ENCODE results near the gene OR6K6.

Gene OR6K6, protein sequence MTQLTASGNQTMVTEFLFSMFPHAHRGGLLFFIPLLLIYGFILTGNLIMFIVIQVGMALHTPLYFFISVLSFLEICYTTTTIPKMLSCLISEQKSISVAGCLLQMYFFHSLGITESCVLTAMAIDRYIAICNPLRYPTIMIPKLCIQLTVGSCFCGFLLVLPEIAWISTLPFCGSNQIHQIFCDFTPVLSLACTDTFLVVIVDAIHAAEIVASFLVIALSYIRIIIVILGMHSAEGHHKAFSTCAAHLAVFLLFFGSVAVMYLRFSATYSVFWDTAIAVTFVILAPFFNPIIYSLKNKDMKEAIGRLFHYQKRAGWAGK

DNA sequence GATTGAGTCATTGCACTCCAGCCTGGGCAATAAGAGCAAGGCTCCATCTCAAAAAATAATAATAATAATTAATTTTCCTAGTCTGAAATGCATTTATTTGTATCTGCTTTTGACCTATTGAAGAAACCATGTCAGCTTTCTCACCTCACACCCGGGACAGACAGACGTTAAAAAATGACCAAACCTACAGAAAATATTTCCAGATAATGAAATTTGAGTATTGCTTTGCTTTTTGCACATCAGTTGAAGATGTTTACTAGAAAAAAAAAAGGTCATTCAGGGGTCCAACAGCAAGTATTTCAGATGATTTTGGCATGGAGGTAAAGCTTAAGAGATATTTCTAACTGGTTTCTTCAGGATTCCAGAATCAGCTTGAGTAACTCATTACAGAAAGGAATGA, at the start of gene OR6K6:
Gene OR6K6 (plus strand): TSS at position 301 of the 400 bp plus-strand sequence. CDS start 168 bp downstream, outside the sequence.
- no peak for DNase-seq

DNA sequence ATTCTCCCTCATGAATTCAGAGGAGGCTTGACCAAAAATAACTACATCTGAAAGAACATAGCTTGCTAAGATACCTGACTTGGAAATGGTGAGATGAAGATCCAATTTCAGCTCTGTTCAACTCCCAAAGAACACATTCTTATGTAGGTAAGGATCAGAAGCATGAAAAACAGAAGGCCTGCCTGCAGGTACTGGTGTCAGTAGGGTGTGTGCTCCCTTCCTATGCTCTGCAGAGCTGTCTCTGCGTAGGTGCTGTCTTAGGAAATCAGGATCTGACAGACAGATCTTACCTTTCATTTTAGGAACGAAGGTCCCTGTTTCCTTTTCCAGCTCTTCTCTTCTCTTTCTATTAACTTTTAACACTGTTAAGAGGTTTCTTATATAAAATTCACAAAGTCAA, 48.4 kb upstream of the OR6K6 start:
- no peak for DNase-seq

DNA sequence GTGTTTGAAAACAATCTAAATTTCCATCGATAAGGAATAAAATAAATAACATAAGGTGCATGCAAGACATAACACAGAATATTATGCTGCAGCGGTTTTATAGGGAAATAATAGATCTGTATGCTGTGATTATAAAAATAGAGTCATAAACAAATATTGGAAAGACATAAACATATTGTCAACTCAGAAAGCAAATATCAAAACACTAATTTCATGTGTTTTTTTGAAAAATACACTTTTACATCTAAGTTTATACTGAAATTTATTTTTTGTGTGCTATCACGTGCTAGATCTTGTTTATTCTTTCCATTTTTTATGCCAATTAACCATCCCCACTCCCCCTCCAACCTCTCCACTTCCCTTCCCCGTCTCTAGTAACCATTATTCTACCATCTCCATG, 43.4 kb upstream of the OR6K6 start:
- no peak for DNase-seq

DNA sequence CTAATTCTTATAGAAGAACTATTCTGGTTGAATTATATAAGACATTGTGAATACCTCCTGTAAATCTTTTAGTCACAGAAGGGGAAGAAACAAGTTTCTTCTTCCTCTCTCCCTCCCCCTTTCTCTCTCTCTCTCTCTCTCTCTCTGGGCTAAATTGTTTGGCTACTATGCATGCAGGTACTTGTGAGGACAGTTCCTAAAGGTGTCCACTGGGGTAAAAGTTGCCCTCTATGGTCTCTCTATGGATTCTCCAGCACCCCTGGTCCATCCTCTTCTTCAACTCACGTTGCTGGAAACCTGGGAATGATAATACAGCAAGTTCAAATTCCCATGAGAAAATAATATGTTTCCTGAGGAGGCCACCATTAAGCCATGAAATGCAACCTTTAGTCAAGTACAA, 39.8 kb upstream of the OR6K6 start:
- no peak for DNase-seq

DNA sequence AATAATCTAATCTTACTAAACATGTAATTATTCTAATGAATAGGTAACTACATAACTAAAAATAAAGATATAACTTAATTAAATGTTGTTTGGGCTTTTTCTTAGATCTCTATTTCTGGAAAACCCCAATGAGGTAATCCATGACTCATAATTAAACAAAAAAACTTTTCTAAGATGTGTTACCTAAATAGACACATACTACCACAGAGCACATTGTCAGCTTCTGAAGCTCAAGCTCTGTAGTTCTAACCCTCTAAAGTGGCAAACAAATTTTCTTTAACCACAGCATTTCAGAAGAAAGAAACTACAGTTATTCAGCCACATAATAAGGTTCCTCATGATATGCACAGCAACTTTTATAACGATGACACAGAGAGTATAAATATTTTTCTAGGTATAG, 38.2 kb upstream of the OR6K6 start:
- DNase-seq: no peak

DNA sequence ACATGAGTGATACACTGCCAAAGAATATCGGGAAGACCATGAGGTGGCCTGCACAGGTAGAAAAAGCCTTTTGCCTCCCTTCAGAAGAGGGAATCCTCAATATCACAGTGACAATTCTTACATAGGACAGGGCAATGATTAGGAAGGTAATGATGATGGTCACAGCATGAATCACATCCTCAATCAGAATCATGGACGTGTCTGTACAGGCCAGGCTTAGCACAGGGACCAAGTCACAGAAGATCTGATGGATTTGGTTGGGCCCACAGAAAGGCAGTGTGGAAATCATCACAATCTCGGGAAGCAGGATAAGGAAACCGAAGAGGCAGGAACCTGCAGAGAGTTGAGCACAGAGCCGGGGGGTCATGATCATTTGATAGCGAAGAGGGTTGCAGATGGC, 37.2 kb upstream of the OR6K6 start:
- no peak for DNase-seq

DNA sequence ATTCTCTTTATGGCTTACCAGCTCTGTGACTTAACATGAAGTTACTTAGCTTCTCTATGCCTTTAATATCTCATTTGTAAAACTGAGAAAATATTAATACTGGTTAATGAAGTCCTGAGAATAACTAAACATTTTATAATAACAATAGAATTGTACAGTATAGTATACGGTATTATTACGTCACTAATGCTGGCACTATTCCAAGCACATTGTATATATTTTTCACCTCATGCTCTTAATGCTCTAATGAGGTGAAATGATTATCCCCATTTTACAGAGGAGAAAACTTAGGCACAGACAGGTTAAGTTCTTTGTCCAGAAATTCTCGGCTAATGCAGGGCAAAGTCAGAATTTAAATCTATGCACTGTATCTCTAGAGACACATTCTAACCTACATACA, 34.9 kb upstream of the OR6K6 start:
- no peak for DNase-seq

DNA sequence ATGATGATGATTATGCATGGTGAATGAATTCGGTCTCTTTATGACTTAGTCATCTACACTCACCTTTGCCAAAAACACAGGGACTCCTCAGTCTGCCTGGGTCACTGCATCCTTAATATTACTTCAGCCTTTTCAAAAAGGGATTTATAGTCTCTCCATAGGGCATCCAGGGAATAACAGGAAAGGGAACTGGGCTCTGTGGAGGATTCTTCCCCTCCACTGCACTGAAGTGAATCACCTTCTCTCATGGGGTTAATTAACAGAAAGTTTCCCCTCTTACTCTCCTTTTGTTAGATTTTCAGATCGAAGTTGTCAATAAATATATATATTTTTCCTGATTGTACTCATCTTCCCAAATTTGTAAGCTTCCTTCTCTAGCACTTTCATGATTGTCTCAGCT, 33.9 kb upstream of the OR6K6 start, which contains the start of gene OR6K3:
Gene OR6K3 (minus strand): TSS at position 101 of the 400 bp plus-strand sequence. CDS start 2,605 bp downstream, outside the sequence.
- DNase-seq: no peak

DNA sequence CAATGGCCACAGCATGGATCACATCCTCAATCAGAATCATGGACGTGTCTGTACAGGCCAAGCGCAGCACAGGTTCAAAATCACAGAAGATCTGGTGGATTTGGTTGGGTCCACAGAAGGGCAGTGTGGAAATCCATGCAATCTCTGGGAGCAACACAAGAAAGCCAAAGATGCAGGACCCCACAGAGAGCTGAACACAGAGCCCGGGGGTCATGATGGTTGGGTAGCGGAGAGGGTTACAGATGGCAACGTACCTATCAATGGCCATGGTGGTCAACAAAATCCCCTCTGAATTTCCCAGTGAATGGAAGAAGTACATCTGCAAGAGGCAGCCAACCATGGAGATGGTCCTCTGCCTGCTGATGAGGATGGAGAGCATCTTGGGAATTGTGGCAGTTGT, 30.1 kb upstream of the OR6K6 start:
- DNase-seq: no peak

DNA sequence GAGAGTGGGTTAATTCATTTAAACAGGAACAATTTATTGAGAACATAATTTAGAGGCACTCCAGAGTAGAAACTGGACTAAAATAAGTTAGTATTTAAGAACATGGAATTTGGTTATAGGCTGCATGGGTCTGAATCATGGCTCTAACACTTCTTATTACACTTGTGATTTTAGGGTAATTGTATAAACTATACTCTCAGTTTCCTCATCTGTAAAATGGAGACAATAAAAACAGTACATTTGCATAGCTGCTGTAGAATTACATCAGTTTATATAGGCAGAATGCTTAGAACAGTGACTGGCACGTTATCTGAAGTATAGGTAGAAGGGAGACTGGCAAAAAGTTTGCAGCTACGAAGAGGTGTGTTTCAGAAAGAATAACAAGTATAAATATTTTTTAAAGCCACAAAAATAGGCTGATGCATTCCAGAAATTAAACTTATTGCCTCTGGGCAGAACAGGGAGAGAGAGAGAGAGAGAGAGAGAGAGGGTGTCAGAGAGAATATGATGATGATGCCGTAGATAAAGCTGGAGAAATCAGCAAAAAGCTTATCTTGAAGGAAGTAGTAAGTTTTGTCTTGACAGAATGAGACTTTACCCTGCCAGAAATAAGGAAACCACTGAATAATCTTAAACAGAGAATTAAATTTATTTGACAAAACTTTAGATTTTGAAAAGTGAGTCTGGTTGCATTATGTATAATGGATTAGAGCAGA, 25.9 kb upstream of the OR6K6 start:
- DNase-seq: no peak

DNA sequence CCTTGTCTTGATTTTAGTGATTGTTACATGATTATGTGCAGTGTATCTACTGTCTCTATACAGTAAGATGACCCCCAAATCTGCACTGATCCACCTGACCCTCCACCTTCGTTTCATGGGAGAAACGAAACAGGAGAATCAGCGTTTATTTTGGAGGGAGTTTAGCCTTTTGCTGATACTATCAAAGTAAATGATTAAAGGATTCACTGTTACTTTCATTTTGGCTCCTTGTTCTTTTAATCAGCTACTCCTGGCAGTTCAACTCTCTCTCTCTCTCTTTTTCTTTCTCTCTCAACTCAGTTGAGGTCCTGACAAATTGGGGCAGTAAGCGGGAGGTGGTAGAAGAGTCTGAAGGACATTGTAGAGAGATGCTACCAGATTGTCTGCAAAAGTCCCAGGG, 24.1 kb upstream of the OR6K6 start:
- DNase-seq: no peak

DNA sequence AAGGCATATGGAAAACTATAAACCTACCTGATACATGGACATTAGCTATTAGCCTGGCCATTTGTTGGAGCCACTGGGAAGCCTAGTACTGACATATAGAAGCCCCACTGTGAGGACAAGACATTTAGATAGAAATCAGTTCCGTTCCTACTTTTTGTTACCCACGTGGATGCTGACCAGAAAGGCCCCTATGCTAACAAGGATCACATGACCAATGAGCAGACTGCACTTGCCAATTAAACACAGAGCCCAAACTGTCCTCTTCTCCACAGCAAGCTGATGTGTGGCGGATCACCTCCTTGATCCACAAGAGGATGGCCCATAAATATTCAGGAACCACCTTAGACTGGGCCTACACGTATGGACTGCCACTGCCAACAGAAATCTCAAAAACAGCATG, 22.8 kb upstream of the OR6K6 start:
- DNase-seq: no peak

DNA sequence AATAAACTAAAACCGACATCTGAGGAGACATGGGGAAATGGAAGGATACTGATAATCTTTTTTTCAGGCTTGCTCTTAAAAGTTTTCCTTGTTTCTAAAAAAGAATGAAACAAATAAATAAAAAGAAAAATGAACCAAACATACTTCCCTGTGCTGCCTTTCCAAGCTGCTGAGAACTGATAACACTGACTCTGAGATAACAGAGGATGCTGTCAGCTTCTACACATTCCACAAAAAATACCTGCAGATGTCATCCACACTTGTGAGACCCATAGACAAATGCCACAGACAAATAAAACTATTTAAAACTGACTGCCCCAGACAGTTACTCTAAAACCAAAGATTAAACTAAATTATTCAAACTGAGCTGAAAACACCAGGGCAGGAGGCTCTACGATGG, 22.0 kb upstream of the OR6K6 start:
- DNase-seq: no peak

DNA sequence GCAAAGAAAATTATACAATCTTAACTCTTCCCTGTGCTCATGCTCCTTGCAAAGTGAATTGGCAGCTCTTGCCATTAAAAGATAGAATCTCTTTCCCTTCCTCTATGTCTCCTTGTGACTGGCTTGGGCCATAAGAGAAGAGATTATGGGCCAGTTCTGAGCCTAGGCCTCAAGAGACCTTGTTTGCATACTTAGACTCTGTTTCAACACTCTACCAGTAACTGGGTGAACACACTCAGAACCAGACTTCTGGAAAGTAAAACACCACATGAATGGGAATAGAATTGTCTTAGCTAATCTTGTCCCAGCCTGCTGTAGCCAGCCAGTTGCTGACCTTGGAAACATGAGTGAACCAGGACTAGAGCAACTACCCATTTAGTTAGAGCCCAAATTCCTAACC, 18.7 kb upstream of the OR6K6 start:
- no peak for DNase-seq

DNA sequence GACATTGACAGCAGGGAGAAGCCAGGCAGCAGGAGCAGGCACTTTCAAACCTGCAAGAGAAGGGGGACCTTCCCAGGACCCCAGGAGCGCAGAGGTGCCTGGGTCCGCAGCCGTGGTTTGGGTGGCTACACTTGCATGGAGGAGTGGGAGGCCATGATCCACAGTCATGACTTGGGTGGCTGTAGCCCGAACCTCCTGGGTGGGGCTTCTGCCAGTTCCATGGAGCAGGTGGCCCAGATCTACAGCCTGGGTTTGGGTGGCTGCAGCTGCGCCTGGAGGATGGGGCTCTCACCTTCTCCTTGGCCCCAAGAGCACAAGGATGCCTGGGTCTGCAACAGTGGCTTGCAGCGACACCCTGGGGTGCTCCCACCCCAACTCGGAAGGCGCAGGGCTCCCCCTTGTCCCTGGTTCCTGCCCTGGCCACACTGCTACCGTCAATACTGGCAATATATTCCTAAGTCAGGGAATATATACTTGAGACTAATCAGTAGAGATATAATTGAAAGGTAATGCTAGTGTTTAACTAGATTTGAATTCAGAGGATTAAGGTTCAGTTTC, 2.3 kb upstream of the OR6K6 start:
- DNase-seq: no peak

DNA sequence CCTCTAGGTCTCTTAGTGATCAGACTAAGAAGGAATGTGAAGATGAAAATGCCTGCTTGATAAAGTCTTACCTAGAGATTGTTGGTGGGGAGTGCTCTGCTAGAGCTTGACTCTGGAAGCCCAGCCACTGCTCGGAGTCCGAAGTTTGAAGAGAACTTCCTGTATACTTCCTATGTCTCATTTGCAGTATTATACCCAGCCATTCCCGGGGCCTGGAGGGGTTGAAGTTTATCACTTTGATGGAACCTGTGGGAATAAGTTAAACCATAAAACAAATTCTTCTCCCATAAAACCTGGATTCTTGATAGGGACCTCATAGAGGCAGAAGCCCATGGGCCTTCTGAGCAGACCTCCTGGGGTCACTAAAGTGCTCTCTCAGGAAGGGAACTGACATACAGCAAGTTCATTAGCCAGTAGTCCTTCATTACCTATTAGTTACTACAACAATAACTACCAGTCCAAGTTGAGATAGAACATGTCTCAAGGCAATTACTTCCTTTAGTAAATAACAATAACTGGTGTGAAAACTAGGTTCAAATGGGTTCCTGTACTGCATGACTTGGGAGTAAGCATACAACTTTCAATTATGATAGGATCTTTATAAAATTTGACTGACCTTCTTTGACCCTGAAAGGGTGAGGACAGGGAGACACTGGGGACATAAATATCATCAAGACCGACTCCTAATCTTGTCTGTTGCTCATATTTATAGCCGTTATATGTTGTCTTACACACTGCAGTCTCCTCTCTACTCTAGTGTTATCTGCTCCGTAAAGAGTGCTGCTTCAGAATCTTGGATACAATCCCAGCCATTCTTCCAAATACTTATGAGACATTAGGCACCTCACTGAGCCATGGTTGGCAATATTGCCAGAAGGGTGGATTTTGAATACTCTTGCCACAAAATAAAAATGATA, 17.7 kb downstream of the OR6K6 start, which contains the start of gene OR6N1:
Gene OR6N1 (minus strand): TSS at position 246 of the 917 bp plus-strand sequence. CDS start 5,513 bp downstream, outside the sequence.
- no peak for DNase-seq

DNA sequence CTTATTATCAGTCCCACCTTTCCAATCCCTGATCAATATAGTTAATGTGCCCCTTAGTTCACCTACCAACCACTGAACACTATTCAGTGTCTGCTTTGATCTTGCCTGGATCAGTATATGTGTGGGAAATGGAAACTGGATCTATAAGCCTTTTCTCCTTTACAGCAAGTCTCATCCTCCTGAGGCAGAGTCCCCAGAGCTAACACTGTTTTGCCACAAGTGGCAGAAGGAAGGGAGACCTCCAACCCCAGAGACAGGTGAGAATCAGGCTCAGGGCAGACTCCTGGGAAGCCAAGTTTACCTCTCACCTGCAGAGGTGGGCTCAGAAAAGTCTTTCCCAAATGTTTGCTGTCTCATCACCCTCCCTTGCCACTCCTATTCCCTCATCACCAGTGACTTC, 26.6 kb downstream of the OR6K6 start, which contains the start of gene OR6N2:
Gene OR6N2 (minus strand): TSS at position 101 of the 400 bp plus-strand sequence. CDS start 3,569 bp downstream, outside the sequence.
- no peak for DNase-seq

DNA sequence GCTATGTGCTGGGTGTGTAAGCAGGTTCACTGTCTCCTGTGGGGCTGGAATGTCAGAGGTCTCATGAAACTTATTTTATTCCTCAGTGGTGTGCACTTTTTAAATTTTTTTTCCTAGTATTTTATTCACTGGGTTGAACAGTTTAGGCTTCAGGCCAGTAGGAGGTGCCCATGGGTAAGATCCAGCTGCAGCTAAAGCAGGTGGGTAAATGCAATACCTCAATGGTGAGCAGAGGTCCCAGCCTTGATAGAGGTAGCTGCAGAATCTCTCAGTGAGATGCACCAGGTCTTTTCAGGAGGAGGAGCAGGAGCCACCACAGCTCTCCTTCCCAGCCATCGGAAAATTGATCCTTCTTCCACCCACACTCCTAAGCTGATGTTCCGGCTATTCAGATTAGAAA, 39.1 kb downstream of the OR6K6 start:
- no peak for DNase-seq

DNA sequence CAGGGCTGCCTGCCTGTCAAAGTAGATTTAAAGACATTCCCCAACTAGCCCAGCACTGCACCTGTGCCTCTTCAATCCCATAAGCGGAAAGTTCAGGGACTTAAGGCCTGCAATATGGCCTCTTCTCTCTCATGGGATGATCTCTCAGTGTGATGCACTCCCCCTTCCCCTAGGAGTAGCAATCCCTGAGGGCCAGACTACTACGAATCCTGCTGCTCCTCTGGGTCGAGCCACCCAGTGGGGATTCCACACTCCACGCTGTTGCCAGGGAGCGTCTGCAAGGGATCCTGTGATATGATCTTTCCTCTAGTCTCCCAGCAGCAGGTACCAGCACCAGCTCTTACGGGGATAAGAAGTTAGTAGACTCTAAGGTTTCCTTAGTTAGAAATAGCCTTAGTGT, 39.7 kb downstream of the OR6K6 start:
- DNase-seq: no peak

DNA sequence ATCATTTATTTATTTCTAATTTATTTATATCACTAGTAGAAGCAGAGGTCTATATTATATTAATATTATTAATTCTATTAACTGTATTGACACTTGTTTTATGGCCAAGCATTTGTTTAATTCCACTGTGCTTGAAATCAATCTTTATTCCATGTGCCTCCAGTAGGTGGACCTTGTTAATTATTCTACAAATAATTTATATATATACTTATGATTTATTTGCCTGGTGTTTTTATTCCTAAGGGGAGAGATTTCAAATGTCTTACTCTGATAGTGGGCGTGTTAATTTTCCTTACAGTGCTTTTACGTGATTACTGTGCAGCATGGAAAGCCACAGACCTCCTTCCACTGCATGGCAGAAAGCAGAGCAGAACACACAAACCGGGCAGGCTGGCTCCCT, 44.0 kb downstream of the OR6K6 start:
- DNase-seq: no peak

DNA sequence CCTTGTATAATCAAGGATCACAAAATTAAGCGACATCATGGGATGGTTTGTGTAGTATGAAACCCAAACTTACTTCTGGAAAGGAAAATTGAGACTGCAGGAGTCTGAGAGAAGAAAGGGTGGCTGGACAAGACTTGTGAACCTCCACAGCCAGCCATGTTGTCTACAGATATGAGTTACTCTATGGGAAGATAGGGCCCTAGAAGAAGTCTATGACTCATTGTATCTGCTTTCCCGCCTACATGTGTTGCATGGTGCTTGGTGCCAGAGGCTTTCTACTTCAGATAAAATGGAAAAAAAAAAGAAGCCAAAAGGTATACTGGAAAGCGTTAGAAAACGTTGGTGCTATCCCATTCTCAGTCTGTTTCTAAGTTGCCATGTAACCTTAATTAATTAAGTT, 45.2 kb downstream of the OR6K6 start:
- no peak for DNase-seq

DNA sequence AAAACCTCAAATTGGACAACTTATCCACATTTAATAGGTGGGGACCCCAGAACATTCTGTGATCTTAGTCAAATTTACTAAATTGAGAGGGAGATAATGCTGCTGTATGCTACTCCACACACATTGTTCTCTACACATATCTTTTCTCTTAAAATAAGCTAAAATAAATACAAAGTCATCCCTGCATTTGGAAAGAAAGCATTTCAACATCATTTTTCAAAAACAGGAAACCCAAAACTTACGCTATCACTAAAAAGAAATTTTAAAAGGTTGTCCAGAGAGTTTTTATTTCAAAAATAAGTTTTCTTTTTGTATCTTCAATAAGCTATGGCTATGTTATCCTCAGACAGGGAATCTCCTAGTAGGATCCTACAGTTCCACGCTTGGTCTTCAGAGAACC, 46.0 kb downstream of the OR6K6 start:
- DNase-seq: no peak

DNA sequence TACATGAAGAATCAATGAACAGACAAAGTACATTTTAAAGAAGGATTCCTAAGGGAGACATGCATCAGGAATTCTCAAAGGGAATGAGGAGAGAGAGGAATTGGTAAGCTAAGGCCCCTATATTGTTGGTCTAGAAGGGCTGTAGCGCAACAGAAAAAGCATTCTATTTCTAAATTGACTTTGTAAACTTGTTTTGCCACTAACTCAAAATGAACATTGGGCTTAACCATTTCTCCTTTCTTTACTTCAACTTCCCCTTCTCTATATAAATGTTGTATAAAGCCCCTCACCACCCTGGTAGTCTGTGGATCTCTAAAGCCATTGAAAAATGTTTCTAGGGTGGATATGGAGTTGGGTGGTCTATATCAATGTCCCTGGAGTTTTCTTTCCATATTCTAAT, 46.9 kb downstream of the OR6K6 start:
- DNase-seq: no peak

Measured in DMS 273 treated with DMSO at 0.1 percent for 48 hours (cell line).